ENCODE results near the gene NPIPA5.

GRCh38 chr16:15418206-15418605 lies 40.1 kb upstream of the NPIPA5 start:
- TF ChIP-seq POLR2A (IDR thresholded peaks at IDR 0.05), result no peak
- no peak for TF ChIP-seq CTCF (IDR thresholded peaks at IDR 0.05)
